ENCODE results near the gene HSD3B7.

DNA sequence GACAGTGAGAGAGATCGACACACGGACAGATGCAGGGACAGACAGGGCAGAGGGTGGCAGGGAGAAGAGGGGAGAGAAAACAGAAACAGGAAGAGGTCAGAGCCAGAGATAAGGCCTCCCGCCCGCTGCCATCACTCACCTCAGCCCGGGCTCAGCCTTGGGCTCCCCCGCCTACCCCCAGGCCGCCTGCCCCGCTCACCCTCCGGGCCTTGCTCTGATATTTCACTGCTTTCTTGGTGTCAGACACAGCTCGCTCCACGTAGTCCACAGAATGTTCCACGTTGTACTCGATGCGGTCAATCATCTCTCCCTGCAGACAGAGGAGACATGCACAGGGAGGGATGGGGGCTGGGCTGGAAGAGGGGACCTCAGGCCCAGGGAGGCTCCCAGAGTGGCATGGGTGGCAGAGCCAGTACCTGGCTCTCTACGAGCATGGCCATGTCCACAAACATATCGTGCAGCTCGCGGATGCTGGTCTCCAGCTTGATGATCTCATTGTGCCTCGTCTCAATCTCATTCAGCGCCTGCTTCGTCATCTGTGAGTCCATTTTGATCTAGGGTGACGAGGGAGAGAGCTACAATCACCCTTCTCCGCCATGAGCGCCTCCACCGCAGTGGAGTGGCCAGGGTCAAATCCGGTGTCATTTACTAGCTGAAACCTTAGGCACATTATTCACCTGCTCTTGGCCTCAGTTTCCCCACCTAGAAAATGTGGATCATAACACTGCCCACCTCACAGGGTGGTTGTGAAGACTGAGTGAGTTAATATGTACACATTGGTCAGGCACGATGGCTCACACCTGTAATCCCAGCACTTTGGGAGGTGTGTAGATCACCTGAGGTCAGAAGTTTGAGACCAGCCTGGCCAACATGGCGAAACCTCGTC is 8.2 kb downstream of the HSD3B7 start:
- TF ChIP-seq CTCF (IDR thresholded peaks at IDR 0.05) (no peak), EZH2 (IDR thresholded peaks at IDR 0.05; ENCODE audit: borderline replicate concordance, insufficient read depth, low read depth, low read length, poor library complexity, severe bottlenecking) (no peak)
